Uterus (tissue), 4 donors: Measurements from ENCODE around the gene KCNK13. TPM values are rescaled to one million over a fixed set of nuclear protein-coding genes. Genes with fewer than 3 reads are reported as not detected.
"Not testable (repeated sequence)": the region's sequence is repeated elsewhere in the genome, so short reads cannot be mapped to it uniquely, and the experiment has no call there.

ENCODE experiments used
- DNase-seq, 2 donors: peaks; one replicate each; pipeline ENCODE4 v3.0.0-alpha.2; 2019 to 2020
- H3K27ac ChIP-seq, 2 donors: fragments of 200-600 bp; sonication (generic); 1 replicate in 1 of 2; 2 replicates in 1 of 2; pipeline ENCODE4 v1.5.1; 2016 to 2018
- H3K27me3 ChIP-seq, 2 donors: fragments of 200-600 bp; sonication (generic); one replicate each; pipeline ENCODE4 v1.5.1; 2018 to 2019; ENCODE audit warnings: control low read depth in 1 of 2
- H3K36me3 ChIP-seq, 2 donors: fragments of 200-600 bp; sonication (generic); one replicate each; pipeline ENCODE4 v1.5.1; 2019; ENCODE audit warnings: control low read depth in 1 of 2
- H3K4me1 ChIP-seq, 2 donors: fragments of 200-600 bp; sonication (generic); one replicate each; pipeline ENCODE4 v1.5.1; 2018 to 2019; ENCODE audit warnings: control low read depth in 1 of 2
- H3K4me3 ChIP-seq, 2 donors: fragments of 200-600 bp; sonication (generic); 1 replicate in 1 of 2; 2 replicates in 1 of 2; pipeline ENCODE4 v1.5.1; 2018 to 2019; ENCODE audit warnings: mild to moderate bottlenecking in 1 of 2
- H3K9me3 ChIP-seq, 2 donors: fragments of 200-600 bp; sonication (generic); one replicate each; pipeline ENCODE4 v1.5.1; 2019; ENCODE audit warnings: control low read depth in 1 of 2
- CTCF ChIP-seq, 4 experiments: fragments of 200-600 bp in 2 of 4; fragments of 450-650 bp in 2 of 4; sonication (generic) in 2 of 4; IDR thresholded peaks; one replicate each; pipeline ENCODE4 v1.5.1; 2016 to 2019; ENCODE audit warnings: antibody characterized with exemption in 4 of 4, mild to moderate bottlenecking in 2 of 4, moderate library complexity in 1 of 4
- POLR2A ChIP-seq, 2 donors: fragments of 450-650 bp; IDR thresholded peaks; one replicate each; pipeline ENCODE4 v1.6.1; 2016; ENCODE audit warnings: antibody characterized with exemption in 2 of 2, mild to moderate bottlenecking in 1 of 2, moderate library complexity in 1 of 2
- intact Hi-C: fragments of 100-400 bp; cut with DNase I; formaldehyde crosslinking; loops from one replicate; pipeline ENCODE4 v1.15.1; 2023; ENCODE audit warnings: low total_unique reads
- total RNA-seq, 4 donors: library from RNA; depleted of rRNA in 3 of 4; stranded (reverse); fragments of >200 nt in 3 of 4; gene quantifications; one replicate each; pipeline versions ENCODE4 v1.1.0 to v1.2.4, GENCODE V29; 2014 to 2023
- donor health status: DM: yes; HTN: yes; CAD: no.

The KCNK13 gene
- total RNA-seq, 4 donors from 2014 or later = 0.14 TPM; not detected in 3

GRCh38 chr14:90191585-90191984, 129.8 kb downstream of the KCNK13 start:
- H3K9me3 ChIP-seq = no peaks in the 10 kb centered on the region
- no peak overlapping the region for H3K4me3 ChIP-seq
- no peak overlapping the region for H3K27ac ChIP-seq
- TF ChIP-seq POLR2A (IDR thresholded peaks at IDR 0.05) (no peak), CTCF (IDR thresholded peaks at IDR 0.05) (no peak)
- H3K27me3 ChIP-seq = no peaks in the 10 kb centered on the region
- no peaks in the 10 kb centered on the region for H3K36me3 ChIP-seq
- no peaks in the 10 kb centered on the region for H3K4me1 ChIP-seq
- DNase-seq = no peak
- intact Hi-C loops = no loop called here

- DNase-seq = no peak
- Histone ChIP-seq H3K27ac (no peak overlapping the region), H3K27me3 (no peaks in the 10 kb centered on the region), H3K4me3 (no peak overlapping the region), H3K9me3 (no peaks in the 10 kb centered on the region), H3K4me1 (no peaks in the 10 kb centered on the region), H3K36me3 (no peaks in the 10 kb centered on the region)
- TF ChIP-seq CTCF (IDR thresholded peaks at IDR 0.05) (no peak), POLR2A (IDR thresholded peaks at IDR 0.05) (no peak)
- intact Hi-C loops = no loop called here
Measured at GRCh38 chr14:90193925-90194324, 132.1 kb downstream of the KCNK13 start.

- TF ChIP-seq POLR2A (IDR thresholded peaks at IDR 0.05) (no peak), CTCF (IDR thresholded peaks at IDR 0.05) (no peak)
- no peaks in the 10 kb centered on the region for H3K4me1 ChIP-seq
- no peaks in the 10 kb centered on the region for H3K27me3 ChIP-seq
- intact Hi-C loops = no loop called here
- H3K27ac ChIP-seq = no peak overlapping the region
- DNase-seq = no peak
- no peaks in the 10 kb centered on the region for H3K36me3 ChIP-seq
- H3K4me3 ChIP-seq = no peak overlapping the region
- no peaks in the 10 kb centered on the region for H3K9me3 ChIP-seq
Measured at GRCh38 chr14:90194706-90195105, 132.9 kb downstream of the KCNK13 start.

GRCh38 chr14:90198541-90199060, 136.8 kb downstream of the KCNK13 start:
- no peak for TF ChIP-seq CTCF (IDR thresholded peaks at IDR 0.05)
- Histone ChIP-seq H3K27me3 (no peaks in the 10 kb centered on the region), H3K27ac (no peak overlapping the region), H3K36me3 (no peaks in the 10 kb centered on the region), H3K4me1 (no peaks in the 10 kb centered on the region), H3K4me3 (no peak overlapping the region), H3K9me3 (no peaks in the 10 kb centered on the region)
- no peak for DNase-seq
- intact Hi-C loops = no loop called here

- H3K27ac ChIP-seq, H3K4me3 ChIP-seq, intact Hi-C loops, H3K9me3 ChIP-seq, H3K36me3 ChIP-seq, DNase-seq, H3K4me1 ChIP-seq, H3K27me3 ChIP-seq: not testable (repeated sequence)
Measured at GRCh38 chr14:90200546-90200945, 138.8 kb downstream of the KCNK13 start.

GRCh38 chr14:90201344-90201743, 139.6 kb downstream of the KCNK13 start:
- no peaks in the 10 kb centered on the region for H3K36me3 ChIP-seq
- no peak for TF ChIP-seq POLR2A (IDR thresholded peaks at IDR 0.05)
- TF ChIP-seq CTCF (IDR thresholded peaks at IDR 0.05) = no peak
- intact Hi-C loops = no loop called here
- H3K4me3 ChIP-seq = no peak overlapping the region
- DNase-seq = no peak
- H3K27me3 ChIP-seq = no peaks in the 10 kb centered on the region
- H3K9me3 ChIP-seq = no peaks in the 10 kb centered on the region
- no peak overlapping the region for H3K27ac ChIP-seq
- no peaks in the 10 kb centered on the region for H3K4me1 ChIP-seq
